Tibial nerve (tissue), 3 donors: ENCODE data around the gene NRG2.

Source experiments
- POLR2A ChIP-seq, 2 donors: fragments of 450-650 bp; IDR thresholded peaks; one replicate each; pipeline ENCODE4 v1.6.1; 2017; ENCODE audit warnings: antibody characterized with exemption in 2 of 2, mild to moderate bottlenecking in 2 of 2, moderate library complexity in 2 of 2
- TF ChIP-seq, protein P1 (sequence below), 5 experiments: fragments of 200-600 bp in 3 of 5; fragments of 450-650 bp in 2 of 5; sonication (generic) in 3 of 5; IDR thresholded peaks; one replicate each; pipeline ENCODE4 v1.5.1; 2016 to 2019; ENCODE audit warnings: antibody characterized with exemption in 5 of 5, mild to moderate bottlenecking in 3 of 5, moderate library complexity in 2 of 5

GRCh38 chr5:140005145-140005591 lies 37.9 kb downstream of the NRG2 start:
- TF ChIP-seq POLR2A (IDR thresholded peaks at IDR 0.05) = no peak
- TF ChIP-seq, protein P1, sequence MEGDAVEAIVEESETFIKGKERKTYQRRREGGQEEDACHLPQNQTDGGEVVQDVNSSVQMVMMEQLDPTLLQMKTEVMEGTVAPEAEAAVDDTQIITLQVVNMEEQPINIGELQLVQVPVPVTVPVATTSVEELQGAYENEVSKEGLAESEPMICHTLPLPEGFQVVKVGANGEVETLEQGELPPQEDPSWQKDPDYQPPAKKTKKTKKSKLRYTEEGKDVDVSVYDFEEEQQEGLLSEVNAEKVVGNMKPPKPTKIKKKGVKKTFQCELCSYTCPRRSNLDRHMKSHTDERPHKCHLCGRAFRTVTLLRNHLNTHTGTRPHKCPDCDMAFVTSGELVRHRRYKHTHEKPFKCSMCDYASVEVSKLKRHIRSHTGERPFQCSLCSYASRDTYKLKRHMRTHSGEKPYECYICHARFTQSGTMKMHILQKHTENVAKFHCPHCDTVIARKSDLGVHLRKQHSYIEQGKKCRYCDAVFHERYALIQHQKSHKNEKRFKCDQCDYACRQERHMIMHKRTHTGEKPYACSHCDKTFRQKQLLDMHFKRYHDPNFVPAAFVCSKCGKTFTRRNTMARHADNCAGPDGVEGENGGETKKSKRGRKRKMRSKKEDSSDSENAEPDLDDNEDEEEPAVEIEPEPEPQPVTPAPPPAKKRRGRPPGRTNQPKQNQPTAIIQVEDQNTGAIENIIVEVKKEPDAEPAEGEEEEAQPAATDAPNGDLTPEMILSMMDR (IDR thresholded peaks at IDR 0.05) = no peak
